SU-DHL-6 (cell line): ENCODE data around the gene SLC39A7.

Source experiments
- H2AFZ ChIP-seq: fragments of 200-600 bp; sonication (generic); 2 replicates; pipeline ENCODE4 v1.6.1; 2014; ENCODE audit warnings: low read depth, mild to moderate bottlenecking, moderate library complexity, mixed read lengths, antibody characterized with exemption, low read length; ENCODE audit not compliant: severe bottlenecking
- H3F3A ChIP-seq: fragments of 200-600 bp; shearing (Covaris generic); 2 replicates; pipeline ENCODE4 v1.6.0; 2016; ENCODE audit warnings: antibody characterized with exemption, mild to moderate bottlenecking; ENCODE audit not compliant: insufficient read depth
- H3K27ac ChIP-seq: fragments of 200-600 bp; sonication (generic); 2 replicates; pipeline ENCODE4 v1.5.1; 2016; ENCODE audit warnings: low read depth, mild to moderate bottlenecking, low read length, moderate library complexity, mixed read lengths
- H3K27me3 ChIP-seq: fragments of 200-600 bp; sonication (generic), shearing (Covaris generic); 2 replicates; pipeline ENCODE4 v1.6.0; 2014; ENCODE audit warnings: mild to moderate bottlenecking, low read length
- H3K36me3 ChIP-seq: fragments of 200-600 bp; sonication (generic); 2 replicates; pipeline ENCODE4 v1.6.1; 2014; ENCODE audit warnings: mild to moderate bottlenecking, low read length, mixed read lengths
- H3K4me2 ChIP-seq: fragments of 300-600, 200-600 bp; shearing (Covaris generic), sonication (generic); 2 replicates; pipeline ENCODE4 v1.6.0; 2014; ENCODE audit warnings: low read length, low read depth, mild to moderate bottlenecking; ENCODE audit not compliant: poor library complexity, severe bottlenecking
- H3K4me3 ChIP-seq: fragments of 200-600 bp; sonication (generic); 2 replicates; pipeline ENCODE4 v1.5.1; 2014; ENCODE audit warnings: antibody characterized with exemption, low read length, mild to moderate bottlenecking, mixed read lengths; ENCODE audit not compliant: insufficient read depth, poor library complexity, severe bottlenecking
- H3K79me2 ChIP-seq: fragments of 200-600 bp; sonication (generic); 2 replicates; pipeline ENCODE4 v1.6.1; 2014; ENCODE audit warnings: mild to moderate bottlenecking, low read length, moderate library complexity; ENCODE audit not compliant: insufficient read depth
- H3K9ac ChIP-seq: fragments of 200-600 bp; sonication (generic); 2 replicates; pipeline ENCODE4 v1.7.0; 2014; ENCODE audit warnings: mild to moderate bottlenecking, low read length
- H3K9me2 ChIP-seq: fragments of 200-600 bp; sonication (generic); replicated peaks from 2 replicates; pipeline ENCODE4 v1.6.1; 2014; ENCODE audit warnings: low read length; ENCODE audit not compliant: insufficient read depth
- H3K9me3 ChIP-seq: fragments of 200-600 bp; sonication (generic); 2 replicates; pipeline ENCODE4 v1.6.1; 2014; ENCODE audit warnings: low read length, mixed read lengths; ENCODE audit not compliant: insufficient read depth
- H4K20me1 ChIP-seq: fragments of 200-600 bp; sonication (generic); 2 replicates; pipeline ENCODE4 v1.6.1; 2014; ENCODE audit warnings: low read depth, mild to moderate bottlenecking, antibody characterized with exemption, low read length, moderate library complexity, mixed read lengths
- EZH2phosphoT487 ChIP-seq: fragments of 200-600 bp; sonication (generic), shearing (Covaris generic); conservative IDR thresholded peaks from 2 replicates; pipeline ENCODE4 v1.6.1; 2018; ENCODE audit warnings: mild to moderate bottlenecking, antibody characterized with exemption, low read length, moderate library complexity, mixed read lengths
- TF ChIP-seq, protein P1 (sequence below): fragments of 200-600 bp; sonication (generic); IDR thresholded peaks from one replicate; pipeline ENCODE4 v1.5.1; 2017; ENCODE audit warnings: antibody characterized with exemption, mild to moderate bottlenecking, low read length, moderate library complexity; ENCODE audit not compliant: insufficient read depth, poor library complexity, severe bottlenecking

SLC39A7 gene

DNA sequence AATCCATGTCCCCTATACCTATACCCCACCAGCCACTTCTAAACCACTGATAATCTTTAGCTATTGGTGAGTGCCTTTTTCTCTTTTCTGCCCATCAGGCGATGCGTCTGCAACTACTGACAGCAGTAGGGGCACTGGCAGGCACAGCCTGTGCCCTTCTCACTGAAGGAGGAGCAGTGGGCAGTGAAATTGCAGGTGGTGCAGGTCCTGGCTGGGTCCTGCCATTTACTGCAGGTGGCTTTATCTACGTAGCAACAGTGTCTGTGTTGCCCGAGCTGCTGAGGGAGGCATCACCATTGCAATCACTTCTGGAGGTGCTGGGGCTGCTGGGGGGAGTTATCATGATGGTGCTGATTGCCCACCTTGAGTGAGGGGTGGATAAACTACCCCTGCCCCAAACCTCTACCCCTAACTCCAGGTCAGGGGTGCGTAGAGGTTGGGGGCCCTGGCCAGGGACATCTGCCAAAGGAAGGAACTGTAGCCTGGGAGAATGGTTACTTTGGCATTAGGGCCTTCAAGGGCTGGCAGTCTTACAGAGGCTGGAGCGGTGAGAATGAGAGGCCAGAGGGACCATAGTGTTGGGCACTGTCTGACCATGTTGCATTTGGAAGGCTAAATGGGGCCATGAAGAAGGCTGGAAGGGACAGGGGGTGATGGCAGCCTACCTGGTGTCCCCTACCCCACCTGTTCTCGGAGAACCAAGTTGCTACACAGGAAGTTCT lies 2.9 kb downstream of the SLC39A7 start:
- Histone ChIP-seq H3K27me3 (no peaks in the 10 kb centered on the region), H3K27ac (peak overlapping the region; percentile 10; the same call in 1 of the 2 replicates), H3K9me2 (no peaks in the 10 kb centered on the region), H3K9ac (peak overlapping the region; percentile 3; the same call in 1 of the 2 replicates), H3F3A (peaks cover 32% of the 10 kb centered on the region), H3K79me2 (peaks cover 28% of the 10 kb centered on the region), H3K9me3 (no peaks in the 10 kb centered on the region), H3K36me3 (0 out of 2 replicates have a peak, but pooled peaks cover 3% of the 10 kb centered on the region), H3K4me2 (peak overlapping the region; percentile 71), H2AFZ (no peak overlapping the region), H3K4me3 (peak overlapping the region; percentile 8), H4K20me1 (no peaks in the 10 kb centered on the region)
- no peak for TF ChIP-seq EZH2phosphoT487
- TF ChIP-seq, protein P1, sequence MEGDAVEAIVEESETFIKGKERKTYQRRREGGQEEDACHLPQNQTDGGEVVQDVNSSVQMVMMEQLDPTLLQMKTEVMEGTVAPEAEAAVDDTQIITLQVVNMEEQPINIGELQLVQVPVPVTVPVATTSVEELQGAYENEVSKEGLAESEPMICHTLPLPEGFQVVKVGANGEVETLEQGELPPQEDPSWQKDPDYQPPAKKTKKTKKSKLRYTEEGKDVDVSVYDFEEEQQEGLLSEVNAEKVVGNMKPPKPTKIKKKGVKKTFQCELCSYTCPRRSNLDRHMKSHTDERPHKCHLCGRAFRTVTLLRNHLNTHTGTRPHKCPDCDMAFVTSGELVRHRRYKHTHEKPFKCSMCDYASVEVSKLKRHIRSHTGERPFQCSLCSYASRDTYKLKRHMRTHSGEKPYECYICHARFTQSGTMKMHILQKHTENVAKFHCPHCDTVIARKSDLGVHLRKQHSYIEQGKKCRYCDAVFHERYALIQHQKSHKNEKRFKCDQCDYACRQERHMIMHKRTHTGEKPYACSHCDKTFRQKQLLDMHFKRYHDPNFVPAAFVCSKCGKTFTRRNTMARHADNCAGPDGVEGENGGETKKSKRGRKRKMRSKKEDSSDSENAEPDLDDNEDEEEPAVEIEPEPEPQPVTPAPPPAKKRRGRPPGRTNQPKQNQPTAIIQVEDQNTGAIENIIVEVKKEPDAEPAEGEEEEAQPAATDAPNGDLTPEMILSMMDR = no peak

DNA sequence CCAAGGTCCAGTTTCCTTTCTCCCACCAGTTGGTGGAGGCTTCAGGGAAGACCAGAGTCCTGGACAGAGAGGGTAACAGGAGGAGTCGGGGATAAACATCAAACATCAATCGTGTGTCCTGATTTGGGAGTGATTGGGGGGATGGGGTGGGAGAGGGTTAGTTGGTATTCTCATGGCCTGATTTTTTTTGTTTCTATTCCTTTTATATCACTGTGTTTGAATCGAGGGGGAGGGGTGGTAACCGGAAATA lies 3.4 kb downstream of the SLC39A7 start:
- peaks cover 34% of the 10 kb centered on the region for H3F3A ChIP-seq
- H2AFZ ChIP-seq = no peak overlapping the region
- 0 out of 2 replicates have a peak, but pooled peaks cover 3% of the 10 kb centered on the region for H3K36me3 ChIP-seq
- peak overlapping the region; percentile 3; the same call in 1 of the 2 replicates for H3K9ac ChIP-seq
- TF ChIP-seq, protein P1 = no peak
- no peaks in the 10 kb centered on the region for H3K27me3 ChIP-seq
- peak overlapping the region; percentile 10; the same call in 1 of the 2 replicates for H3K27ac ChIP-seq
- no peaks in the 10 kb centered on the region for H3K9me3 ChIP-seq
- peak overlapping the region; percentile 8 for H3K4me3 ChIP-seq
- no peaks in the 10 kb centered on the region for H4K20me1 ChIP-seq
- no peaks in the 10 kb centered on the region for H3K9me2 ChIP-seq
- H3K79me2 ChIP-seq = peaks cover 28% of the 10 kb centered on the region
- H3K4me2 ChIP-seq = peak overlapping the region; percentile 71

DNA sequence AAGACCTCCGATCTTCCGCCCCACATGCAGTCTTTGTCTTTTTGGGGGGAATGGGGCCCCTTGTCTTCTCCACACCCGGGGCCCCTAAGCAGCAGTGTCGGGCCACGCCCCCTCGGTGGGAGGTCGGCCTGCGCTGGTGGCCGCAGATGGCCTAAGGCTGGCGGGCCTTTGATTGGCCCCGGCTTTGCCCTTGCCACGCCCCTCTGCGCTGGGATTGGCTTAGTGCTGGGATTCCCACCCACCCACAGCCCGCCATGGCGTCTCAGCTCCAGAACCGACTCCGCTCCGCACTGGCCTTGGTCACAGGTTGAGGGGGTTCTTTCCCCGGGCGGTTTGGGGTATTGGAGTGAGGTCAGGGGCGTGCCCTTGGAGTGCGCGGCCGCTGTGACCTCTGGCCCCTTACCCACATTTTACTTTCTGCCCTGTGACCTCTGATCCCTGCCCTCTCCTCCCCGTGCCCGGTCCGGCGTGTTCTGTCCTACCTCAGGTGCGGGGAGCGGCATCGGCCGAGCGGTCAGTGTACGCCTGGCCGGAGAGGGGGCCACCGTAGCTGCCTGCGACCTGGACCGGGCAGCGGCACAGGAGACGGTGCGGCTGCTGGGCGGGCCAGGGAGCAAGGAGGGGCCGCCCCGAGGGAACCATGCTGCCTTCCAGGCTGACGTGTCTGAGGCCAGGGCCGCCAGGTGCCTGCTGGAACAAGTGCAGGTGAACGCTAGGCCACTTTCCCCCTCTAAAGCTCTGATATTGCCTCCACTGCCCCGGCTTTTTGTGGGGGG lies 3.9 kb downstream of the SLC39A7 start, which contains the start of gene HSD17B8:
Gene HSD17B8 (plus strand): TSS at position 241 of the 776 bp plus-strand sequence. CDS start 14 bp downstream, at position 255.
- Histone ChIP-seq H3K27me3 (no peaks in the 10 kb centered on the region), H3F3A (peaks cover 32% of the 10 kb centered on the region), H2AFZ (peak within 1 kb of the TSS; percentile 73), H3K9me2 (no peaks in the 10 kb centered on the region), H3K9me3 (no peaks in the 10 kb centered on the region), H3K27ac (peak within 1 kb of the TSS; percentile 30; the same call in 1 of the 2 replicates), H3K4me2 (peak within 1 kb of the TSS; percentile 71), H3K4me3 (peak within 1 kb of the TSS; percentile 71), H4K20me1 (no peaks in the 10 kb centered on the region), H3K9ac (peak within 1 kb of the TSS; percentile 78), H3K79me2 (peaks cover 23% of the 10 kb centered on the region), H3K36me3 (0 out of 2 replicates have a peak, but pooled peaks cover 3% of the 10 kb centered on the region)
- TF ChIP-seq, protein P1 = no peak
- TF ChIP-seq EZH2phosphoT487 = no peak
